Gastrocnemius medialis (tissue), 4 donors: ENCODE results near the gene MYMX. TPM values are rescaled to one million over a fixed set of nuclear protein-coding genes. Genes with fewer than 3 reads are reported as not detected.

Source experiments
- ATAC-seq, 2 donors: fragments of 150-250 bp; one replicate each; pipeline ENCODE4 v1.9.1; 2016
- DNase-seq, 2 donors: peaks; one replicate each; pipeline ENCODE4 v3.0.0-alpha.2; 2019
- H3K27ac ChIP-seq, 4 donors: fragments of 200-600 bp; sonication (generic); 1 replicate in 1 of 4; 2 replicates in 3 of 4; pipeline ENCODE4 v1.5.1; 2016 to 2018; ENCODE audit warnings: mild to moderate bottlenecking in 2 of 4, moderate library complexity in 1 of 4
- H3K27me3 ChIP-seq, 3 donors: fragments of 200-600 bp; sonication (generic) in 2 of 3; 1 replicate in 1 of 3; 2 replicates in 2 of 3; pipeline versions ENCODE4 v1.5.1 to v1.6.0; 2016 to 2019; ENCODE audit warnings: mild to moderate bottlenecking in 1 of 3, moderate library complexity in 1 of 3
- H3K36me3 ChIP-seq, 2 donors: fragments of 200-600 bp; sonication (generic) in 1 of 2; one replicate each; pipeline ENCODE4 v1.5.1; 2017 to 2018
- H3K4me1 ChIP-seq, 2 donors: fragments of 200-600 bp; sonication (generic) in 1 of 2; one replicate each; pipeline ENCODE4 v1.5.1; 2016 to 2017; ENCODE audit warnings: mild to moderate bottlenecking in 2 of 2
- H3K4me3 ChIP-seq, 4 donors: fragments of 200-600 bp; sonication (generic) in 3 of 4; 1 replicate in 1 of 4; 2 replicates in 3 of 4; pipeline ENCODE4 v1.5.1; 2016 to 2019; ENCODE audit warnings: mild to moderate bottlenecking in 2 of 4
- H3K9me3 ChIP-seq, 3 donors: fragments of 200-600 bp; sonication (generic) in 2 of 3; 1 replicate in 1 of 3; 2 replicates in 2 of 3; pipeline ENCODE4 v1.5.1; 2016 to 2019
- POLR2A ChIP-seq, 2 donors: fragments of 450-650 bp; IDR thresholded peaks; one replicate each; pipeline ENCODE4 v1.6.1; 2017; ENCODE audit warnings: antibody characterized with exemption in 2 of 2, mild to moderate bottlenecking in 2 of 2, moderate library complexity in 2 of 2
- in situ Hi-C, 4 donors: fragments of 200-750 bp; cut with MboI; loops; one replicate each; pipeline versions ENCODE4 v1.15.0 to v1.8.0; 2017; ENCODE audit warnings: low sequenced_read_pairs in 4 of 4
- intact Hi-C: fragments of 100-400 bp; cut with DNase I; formaldehyde crosslinking; loops from one replicate; pipeline ENCODE4 v1.15.1; 2023; ENCODE audit warnings: low total_unique reads
- total RNA-seq, 4 donors: library from RNA; depleted of rRNA; stranded (reverse); fragments of >200 nt; gene quantifications; one replicate each; pipeline versions ENCODE4 v1.1.0 to v1.2.3, GENCODE V29; 2016
- TF ChIP-seq, protein P1 (sequence below), 5 experiments: fragments of 450-650 bp in 3 of 5; fragments of 200-600 bp in 2 of 5; sonication (generic) in 2 of 5; IDR thresholded peaks in 4 of 5; conservative IDR thresholded peaks in 1 of 5; 1 replicate in 4 of 5; 2 replicates in 1 of 5; pipeline ENCODE4 v1.5.1; 2016 to 2019; ENCODE audit warnings: antibody characterized with exemption in 5 of 5, mild to moderate bottlenecking in 3 of 5, moderate library complexity in 3 of 5

Gene MYMX
- total RNA-seq, 4 donors from 2014 or later = not detected

DNA sequence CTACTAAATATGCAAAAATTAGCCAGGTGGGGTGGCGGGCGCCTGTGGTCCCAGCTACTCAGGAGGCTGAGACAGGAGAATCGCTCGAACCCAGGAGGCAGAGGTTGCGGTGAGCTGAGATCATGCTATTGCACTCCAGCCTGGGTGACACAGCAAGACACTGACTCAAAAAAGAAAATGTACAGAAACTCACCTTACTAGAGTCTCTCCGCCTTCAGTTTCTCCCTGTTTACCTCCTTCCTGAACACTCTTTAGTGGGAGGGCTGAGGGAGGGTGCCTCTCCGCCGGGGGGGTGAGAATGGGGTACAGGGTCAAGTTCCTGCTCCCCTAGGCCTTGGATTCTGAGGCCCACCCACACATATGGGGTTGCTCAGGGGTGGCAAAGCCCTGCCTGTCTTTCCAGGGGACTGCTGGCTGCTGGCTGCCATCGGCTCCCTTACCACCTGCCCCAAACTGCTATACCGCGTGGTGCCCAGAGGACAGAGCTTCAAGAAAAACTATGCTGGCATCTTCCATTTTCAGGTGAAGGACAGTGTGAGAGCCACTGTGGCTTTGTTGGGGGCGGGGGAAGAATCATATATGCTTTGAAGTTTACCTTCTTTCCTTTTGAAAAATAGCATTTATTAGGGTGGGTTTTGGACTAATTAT is 44.7 kb upstream of the MYMX start:
- H3K9me3 ChIP-seq = no peaks in the 10 kb centered on the region
- peaks cover 0 to 7% of the 10 kb centered on the region in 2 donors for H3K4me1 ChIP-seq
- no peak overlapping the region for H3K4me3 ChIP-seq
- intact Hi-C loops (loop anchor here (1.0 to 5.0 kb wide), 5 partner anchors 45 to 165 kb away; partner anchors contain the start of genes MYMX and SLC35B2), in situ Hi-C loops (loop anchor here in 3 of 4 donors (5.0 to 25.0 kb wide), 3 partner anchors 63 to 165 kb away; partner anchors contain the start of gene SPATS1 (in 2 of the 3))
- ATAC-seq (no peak), DNase-seq (no peak)
- no peak for TF ChIP-seq POLR2A (IDR thresholded peaks at IDR 0.05)
- TF ChIP-seq, protein P1, sequence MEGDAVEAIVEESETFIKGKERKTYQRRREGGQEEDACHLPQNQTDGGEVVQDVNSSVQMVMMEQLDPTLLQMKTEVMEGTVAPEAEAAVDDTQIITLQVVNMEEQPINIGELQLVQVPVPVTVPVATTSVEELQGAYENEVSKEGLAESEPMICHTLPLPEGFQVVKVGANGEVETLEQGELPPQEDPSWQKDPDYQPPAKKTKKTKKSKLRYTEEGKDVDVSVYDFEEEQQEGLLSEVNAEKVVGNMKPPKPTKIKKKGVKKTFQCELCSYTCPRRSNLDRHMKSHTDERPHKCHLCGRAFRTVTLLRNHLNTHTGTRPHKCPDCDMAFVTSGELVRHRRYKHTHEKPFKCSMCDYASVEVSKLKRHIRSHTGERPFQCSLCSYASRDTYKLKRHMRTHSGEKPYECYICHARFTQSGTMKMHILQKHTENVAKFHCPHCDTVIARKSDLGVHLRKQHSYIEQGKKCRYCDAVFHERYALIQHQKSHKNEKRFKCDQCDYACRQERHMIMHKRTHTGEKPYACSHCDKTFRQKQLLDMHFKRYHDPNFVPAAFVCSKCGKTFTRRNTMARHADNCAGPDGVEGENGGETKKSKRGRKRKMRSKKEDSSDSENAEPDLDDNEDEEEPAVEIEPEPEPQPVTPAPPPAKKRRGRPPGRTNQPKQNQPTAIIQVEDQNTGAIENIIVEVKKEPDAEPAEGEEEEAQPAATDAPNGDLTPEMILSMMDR (IDR thresholded peaks at IDR 0.05 in 4 of 5, conservative IDR thresholded peaks at IDR 0.05 in 1 of 5) = no peak
- H3K36me3 ChIP-seq = no peaks in the 10 kb centered on the region
- no peaks in the 10 kb centered on the region for H3K27me3 ChIP-seq
- H3K27ac ChIP-seq = no peak overlapping the region

DNA sequence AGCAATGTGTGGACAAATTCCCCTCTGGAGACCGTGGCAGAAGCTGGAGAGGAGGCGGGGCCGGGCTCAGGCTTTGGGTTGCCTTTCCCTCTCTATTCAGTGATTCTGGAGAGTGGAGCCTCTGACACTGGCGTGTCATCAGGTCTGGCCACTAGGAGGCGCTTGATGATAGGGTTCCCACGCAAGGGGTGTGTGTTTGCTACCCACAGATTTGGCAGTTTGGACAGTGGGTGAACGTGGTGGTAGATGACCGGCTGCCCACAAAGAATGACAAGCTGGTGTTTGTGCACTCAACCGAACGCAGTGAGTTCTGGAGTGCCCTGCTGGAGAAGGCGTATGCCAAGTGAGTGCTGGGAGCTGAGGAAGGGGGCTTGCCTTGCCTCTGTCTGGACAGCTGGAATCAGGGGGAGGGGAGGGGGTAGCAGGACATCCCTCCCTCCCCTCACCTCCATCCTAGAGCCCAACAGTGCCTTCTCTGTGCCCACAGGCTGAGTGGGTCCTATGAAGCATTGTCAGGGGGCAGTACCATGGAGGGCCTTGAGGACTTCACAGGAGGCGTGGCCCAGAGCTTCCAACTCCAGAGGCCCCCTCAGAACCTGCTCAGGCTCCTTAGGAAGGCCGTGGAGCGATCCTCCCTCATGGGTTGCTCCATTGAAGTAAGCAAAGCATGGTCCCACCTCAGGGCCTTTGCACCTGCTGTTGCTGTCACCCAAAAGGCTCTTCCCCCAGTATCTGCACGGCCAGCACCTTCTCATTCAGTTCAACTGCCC is 43.8 kb upstream of the MYMX start:
- in situ Hi-C loops (loop anchor here in 3 of 4 donors (5.0 to 25.0 kb wide), 3 partner anchors 62 to 164 kb away; partner anchors contain the start of gene SPATS1 (in 2 of the 3)), intact Hi-C loops (loop anchor here (1.0 to 5.0 kb wide), 5 partner anchors 44 to 164 kb away; partner anchors contain the start of genes MYMX and SLC35B2)
- Histone ChIP-seq H3K4me3 (no peak overlapping the region), H3K4me1 (peaks cover 0 to 7% of the 10 kb centered on the region in 2 donors), H3K9me3 (no peaks in the 10 kb centered on the region), H3K27me3 (no peaks in the 10 kb centered on the region), H3K27ac (no peak overlapping the region), H3K36me3 (no peaks in the 10 kb centered on the region)
- peak; percentile 65 to 80 for DNase-seq
- TF ChIP-seq POLR2A (IDR thresholded peaks at IDR 0.05) = no peak
- TF ChIP-seq, protein P1 (IDR thresholded peaks at IDR 0.05 in 4 of 5, conservative IDR thresholded peaks at IDR 0.05 in 1 of 5) = peak; percentile 85 to 96 (median 92)
- peak; percentile 95 to 96 for ATAC-seq

DNA sequence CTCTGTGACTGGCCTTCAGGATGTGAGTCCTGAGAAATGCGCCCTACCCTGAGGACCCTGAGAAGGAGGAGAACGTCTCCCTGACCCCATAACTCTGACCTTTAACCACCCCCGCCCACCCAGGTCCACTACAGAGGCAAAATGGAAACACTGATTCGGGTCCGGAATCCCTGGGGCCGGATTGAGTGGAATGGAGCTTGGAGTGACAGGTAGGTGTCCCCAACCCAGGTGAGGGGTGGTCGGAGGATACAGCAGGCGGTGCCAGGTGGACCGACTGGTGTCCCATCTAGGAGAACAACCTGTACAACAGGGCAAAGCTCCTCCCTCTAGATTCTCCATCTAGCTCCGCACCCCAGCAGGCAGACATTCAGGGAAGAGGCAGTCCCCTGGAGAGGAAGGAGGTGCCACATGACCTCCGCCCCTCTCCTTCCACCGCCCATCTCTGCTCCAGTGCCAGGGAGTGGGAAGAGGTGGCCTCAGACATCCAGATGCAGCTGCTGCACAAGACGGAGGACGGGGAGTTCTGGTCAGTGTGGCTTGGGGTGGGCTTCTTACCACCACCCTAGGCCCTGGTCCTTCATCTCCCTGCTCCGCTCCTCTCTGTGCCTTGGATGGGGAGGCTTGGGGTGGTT is 40.5 kb upstream of the MYMX start:
- ATAC-seq = no peak
- intact Hi-C loops (no loop called here), in situ Hi-C loops (loop anchor here in 1 of 4 donors (10.0 kb wide), 1 partner anchor 59 kb away; no protein-coding TSS in a partner anchor)
- H3K9me3 ChIP-seq = no peaks in the 10 kb centered on the region
- H3K27ac ChIP-seq = no peak overlapping the region
- no peaks in the 10 kb centered on the region for H3K36me3 ChIP-seq
- DNase-seq = no peak
- H3K27me3 ChIP-seq = no peaks in the 10 kb centered on the region
- no peak for TF ChIP-seq POLR2A (IDR thresholded peaks at IDR 0.05)
- TF ChIP-seq, protein P1 (IDR thresholded peaks at IDR 0.05 in 4 of 5, conservative IDR thresholded peaks at IDR 0.05 in 1 of 5) = no peak
- H3K4me1 ChIP-seq = peaks cover 0 to 7% of the 10 kb centered on the region in 2 donors
- H3K4me3 ChIP-seq = no peak overlapping the region

DNA sequence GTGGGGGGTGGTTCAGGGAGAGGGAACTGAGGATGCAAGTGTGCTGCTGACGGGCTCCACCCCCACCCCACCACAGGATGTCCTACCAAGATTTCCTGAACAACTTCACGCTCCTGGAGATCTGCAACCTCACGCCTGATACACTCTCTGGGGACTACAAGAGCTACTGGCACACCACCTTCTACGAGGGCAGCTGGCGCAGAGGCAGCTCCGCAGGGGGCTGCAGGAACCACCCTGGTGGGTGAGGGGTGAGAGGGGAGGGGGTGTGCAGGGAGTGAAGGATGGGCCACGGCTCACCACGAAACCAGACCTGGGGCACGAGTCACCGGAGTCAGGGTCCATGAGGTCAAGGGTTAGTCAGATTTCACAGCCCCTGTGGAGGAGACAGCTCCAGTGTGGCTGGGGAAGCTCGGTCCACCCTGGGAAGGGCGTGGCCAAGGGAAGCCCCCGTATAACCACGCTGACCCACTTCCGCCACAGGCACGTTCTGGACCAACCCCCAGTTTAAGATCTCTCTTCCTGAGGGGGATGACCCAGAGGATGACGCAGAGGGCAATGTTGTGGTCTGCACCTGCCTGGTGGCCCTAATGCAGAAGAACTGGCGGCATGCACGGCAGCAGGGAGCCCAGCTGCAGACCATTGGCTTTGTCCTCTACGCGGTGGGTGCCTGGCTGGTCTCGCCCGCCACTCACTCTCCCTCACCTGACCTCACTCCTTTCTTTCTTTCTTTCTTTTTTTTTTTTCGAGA is 39.8 kb upstream of the MYMX start:
- Histone ChIP-seq H3K27me3 (no peaks in the 10 kb centered on the region), H3K9me3 (no peaks in the 10 kb centered on the region), H3K4me3 (no peak overlapping the region), H3K27ac (no peak overlapping the region), H3K36me3 (no peaks in the 10 kb centered on the region), H3K4me1 (peaks cover 0 to 7% of the 10 kb centered on the region in 2 donors)
- in situ Hi-C loops = loop anchor here in 1 of 4 donors (10.0 kb wide), 1 partner anchor 58 kb away; no protein-coding TSS in a partner anchor
- ATAC-seq (no peak), DNase-seq (no peak)
- TF ChIP-seq POLR2A (IDR thresholded peaks at IDR 0.05) = no peak
- TF ChIP-seq, protein P1 (IDR thresholded peaks at IDR 0.05 in 4 of 5, conservative IDR thresholded peaks at IDR 0.05 in 1 of 5) = no peak
- intact Hi-C loops = no loop called here
